SH-SY5Y (cell line): ENCODE results near the gene HADH.

Experiments used
- GATA2 ChIP-seq: IDR thresholded peaks from 2 replicates; pipeline ENCODE4 v1.6.1; 2011; ENCODE audit warnings: mild to moderate bottlenecking, low read depth, low read length
- GATA3 ChIP-seq: IDR thresholded peaks from 2 replicates; pipeline ENCODE4 v1.6.1; 2011; ENCODE audit warnings: low read depth, mild to moderate bottlenecking, low read length, moderate library complexity

- no peak for TF ChIP-seq GATA3
- no peak for TF ChIP-seq GATA2
These were observed 540 bp upstream of the HADH start for GRCh38 chr4:107989162-107989536.
